AG09319 (cell line): ENCODE results near the gene LIFR.

Experiments
- DNase-seq: peaks from one replicate; pipeline ENCODE4 v3.0.0-alpha.2; 2010; ENCODE audit warnings: low read depth; ENCODE audit errors: extremely low read depth
- CTCF ChIP-seq: IDR thresholded peaks from 2 replicates; pipeline ENCODE4 v1.5.1; 2011; ENCODE audit warnings: low read depth, mild to moderate bottlenecking, inconsistent platforms, low read length, moderate library complexity

LIFR gene

GRCh38 chr5:38581597-38581996, 25.2 kb upstream of the LIFR start:
- DNase-seq: no peak

GRCh38 chr5:38579105-38579504, 22.7 kb upstream of the LIFR start:
- no peak for TF ChIP-seq CTCF
- DNase-seq: no peak

More at GRCh38 chr5:38581597-38581996, 25.2 kb upstream of the LIFR start:
- no peak for TF ChIP-seq CTCF

- no peak for DNase-seq
- TF ChIP-seq CTCF: no peak
Measured at GRCh38 chr5:38576961-38577684, 20.7 kb upstream of the LIFR start.

- no peak for DNase-seq
- no peak for TF ChIP-seq CTCF
Measured at GRCh38 chr5:38576442-38576841, 20.0 kb upstream of the LIFR start.

GRCh38 chr5:38575476-38575875, 19.0 kb upstream of the LIFR start:
- no peak for TF ChIP-seq CTCF
- DNase-seq: no peak

GRCh38 chr5:38574009-38574408, 17.6 kb upstream of the LIFR start:
- DNase-seq: no peak
- no peak for TF ChIP-seq CTCF

GRCh38 chr5:38573521-38573920, 17.1 kb upstream of the LIFR start:
- no peak for TF ChIP-seq CTCF
- no peak for DNase-seq
